Urinary bladder (tissue), 4 donors: ENCODE measurements around the gene MBOAT7. TPM values are rescaled to one million over a fixed set of nuclear protein-coding genes. Genes with fewer than 3 reads are reported as not detected.
"Not testable (repeated sequence)": the region's sequence is repeated elsewhere in the genome, so short reads cannot be mapped to it uniquely, and the experiment has no call there.

Source experiments
- DNase-seq: peaks from one replicate; pipeline ENCODE4 v3.0.0-alpha.2; 2015; ENCODE audit errors: extremely low spot score
- H3K27ac ChIP-seq: one replicate; pipeline ENCODE4 v1.5.1; 2013; ENCODE audit warnings: low read depth, mild to moderate bottlenecking, moderate library complexity
- H3K36me3 ChIP-seq: one replicate; pipeline ENCODE4 v1.6.1; 2013; ENCODE audit warnings: mild to moderate bottlenecking, moderate library complexity; ENCODE audit not compliant: insufficient read depth
- H3K4me1 ChIP-seq: one replicate; pipeline ENCODE4 v1.6.1; 2013; ENCODE audit warnings: mild to moderate bottlenecking, moderate library complexity; ENCODE audit not compliant: insufficient read depth
- H3K4me3 ChIP-seq: one replicate; pipeline ENCODE4 v1.5.1; 2013; ENCODE audit warnings: low read depth, low read length
- WGBS: extraction: QIAGEN DNeasy Blood & Tissue Kit; methylation state at CpG from one replicate; pipeline ENCODE4 v1.1.7; 2013; 5-methylcytosine and 5-hydroxymethylcytosine counted together
- polyA plus RNA-seq: library from polyadenylated mRNA; stranded (reverse); fragments of 200-250 nt; gene quantifications from one replicate; pipeline ENCODE4 v1.2.3, GENCODE V29; 2013
- total RNA-seq: library from RNA; depleted of rRNA; stranded (reverse); fragments of >200 nt; gene quantifications from one replicate; pipeline ENCODE4 v1.2.3, GENCODE V29; 2014
- donor health status: healthy with polysubstance abuse.
- donor health status: healthy.

The MBOAT7 gene
- total and polyA plus RNA-seq, 2 donors: 22.9 to 69.7 TPM

DNA sequence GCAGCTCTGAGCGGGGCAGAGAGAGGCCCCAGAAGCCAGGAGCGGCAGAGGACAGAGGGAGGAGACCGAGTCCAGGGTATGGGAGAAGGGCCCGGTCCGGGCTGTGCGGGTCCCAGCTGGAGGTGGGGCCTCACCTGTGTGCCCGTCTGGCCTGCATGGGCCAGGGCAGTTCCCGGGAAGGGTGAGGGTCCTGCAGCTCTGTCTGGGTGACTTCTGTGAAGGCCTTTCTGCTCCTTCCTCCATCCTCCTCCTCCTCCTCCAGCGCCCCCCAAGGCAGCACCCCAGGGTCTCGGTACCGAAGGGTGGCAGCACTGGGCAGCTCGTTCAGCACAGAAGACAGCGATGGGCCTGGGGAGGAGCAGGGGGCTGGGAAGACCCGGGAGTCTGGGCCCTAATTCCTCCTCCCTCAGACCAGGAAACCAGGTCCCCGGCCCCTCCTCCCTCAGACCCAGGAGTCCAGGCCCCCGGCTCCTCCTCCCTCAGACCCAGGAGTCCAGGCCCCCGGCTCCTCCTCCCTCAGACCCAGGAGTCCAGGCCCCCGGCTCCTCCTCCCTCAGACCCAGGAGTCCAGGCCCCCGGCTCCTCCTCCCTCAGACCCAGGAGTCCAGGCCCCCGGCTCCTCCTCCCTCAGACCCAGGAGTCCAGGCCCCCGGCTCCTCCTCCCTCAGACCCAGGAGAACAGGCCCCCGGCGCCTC, 17.5 kb downstream of the MBOAT7 start:
- H3K36me3 ChIP-seq, H3K27ac ChIP-seq, H3K4me3 ChIP-seq, H3K4me1 ChIP-seq, DNase-seq: not testable (repeated sequence)
- WGBS: 65% methylated on average over 19 of the region's 23 CpGs

DNA sequence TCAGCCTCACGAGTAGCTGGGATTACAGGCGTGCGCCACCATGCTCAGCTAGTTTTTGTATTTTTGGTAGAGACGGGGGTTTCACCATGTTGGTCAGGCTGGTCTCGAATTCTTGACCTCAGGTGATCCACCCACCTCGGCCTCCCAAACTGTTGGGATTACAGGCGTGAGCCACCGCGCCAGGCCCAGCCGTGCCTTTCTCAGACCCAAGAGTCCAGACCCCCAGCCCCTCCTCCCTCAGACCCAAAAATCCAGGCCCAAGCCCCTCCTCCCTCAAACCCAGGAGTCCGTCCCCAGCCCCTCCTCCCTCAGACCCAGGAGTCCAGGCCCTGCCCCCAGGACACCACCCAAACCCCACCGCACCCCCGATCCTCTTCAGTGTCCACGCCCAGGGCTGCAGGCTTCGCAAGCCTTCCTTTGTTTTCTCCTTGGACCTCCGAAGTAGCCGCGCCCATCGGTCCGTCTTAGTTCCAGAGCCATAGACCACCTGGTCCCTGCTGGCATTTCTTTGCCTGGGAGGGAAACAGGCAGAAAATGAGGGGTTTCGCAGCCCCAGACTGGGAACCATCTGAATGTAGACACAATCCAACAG, 20.1 kb downstream of the MBOAT7 start:
- Histone ChIP-seq H3K36me3 (no peaks in the 10 kb centered on the region), H3K4me1 (no peaks in the 10 kb centered on the region), H3K4me3 (no peak overlapping the region), H3K27ac (no peak overlapping the region)
- WGBS: 85% methylated on average over 21 of the region's 21 CpGs
- no peak for DNase-seq

DNA sequence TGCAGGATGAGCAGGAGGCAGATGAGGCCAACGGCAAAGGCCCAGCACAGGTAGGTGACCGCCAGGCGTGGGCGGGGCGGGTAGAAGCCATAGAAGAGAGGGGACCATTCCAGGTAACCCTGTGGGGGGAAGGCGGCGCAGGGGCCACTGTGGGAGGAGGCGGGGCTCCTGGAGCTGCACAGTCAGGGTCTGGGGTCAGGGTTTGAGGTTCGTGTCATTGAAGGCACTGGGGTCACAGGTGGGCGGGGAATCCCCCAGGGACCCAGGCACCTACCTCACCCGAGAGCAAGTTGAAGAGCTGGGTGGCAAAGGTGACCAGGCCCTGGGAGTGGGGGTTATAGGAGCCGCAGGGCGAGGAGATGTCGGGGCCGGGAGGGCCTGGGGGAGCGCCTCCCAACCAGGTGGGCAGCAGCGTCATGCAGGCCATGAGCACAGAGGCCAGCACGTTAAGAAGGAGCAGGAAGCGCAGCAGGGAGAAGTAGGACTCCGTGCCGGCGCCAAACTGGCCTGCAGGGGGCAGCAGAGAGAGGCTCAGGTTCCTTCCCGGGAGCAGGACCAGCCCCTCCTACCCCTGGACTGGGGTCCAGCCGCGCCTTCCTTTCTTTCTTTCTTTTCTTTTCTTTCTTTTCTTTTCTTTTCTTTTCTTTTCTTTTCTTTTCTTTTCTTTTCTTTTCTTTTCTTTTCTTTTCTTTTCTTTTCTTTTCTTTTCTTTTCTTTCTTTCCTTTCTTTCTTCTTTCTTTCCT, 21.0 kb downstream of the MBOAT7 start:
- Histone ChIP-seq H3K27ac (no peak overlapping the region), H3K4me3 (no peak overlapping the region), H3K4me1 (no peaks in the 10 kb centered on the region), H3K36me3 (no peaks in the 10 kb centered on the region)
- WGBS: 27% methylated on average over 25 of the region's 25 CpGs
- DNase-seq: no peak

DNA sequence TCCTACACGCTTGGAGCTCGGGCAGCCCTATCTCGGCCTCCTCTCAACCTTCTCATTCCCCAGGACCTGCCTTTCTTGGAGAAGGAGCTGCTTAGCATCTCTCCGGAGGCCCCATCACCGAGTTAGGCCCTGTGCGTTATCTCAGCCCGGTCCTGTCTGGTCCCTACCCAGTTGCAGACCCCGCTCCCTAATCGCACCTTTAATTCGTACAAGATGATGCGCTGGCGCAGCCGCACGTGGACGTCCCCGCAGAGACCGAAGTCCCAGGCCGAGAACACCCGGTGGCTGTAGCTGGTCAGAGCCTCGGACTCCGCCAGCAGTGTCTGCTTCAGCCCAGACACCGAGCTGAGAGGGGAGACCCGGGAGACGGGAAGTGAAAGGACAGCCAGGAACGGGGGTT, 24.2 kb downstream of the MBOAT7 start:
- no peak overlapping the region for H3K4me3 ChIP-seq
- DNase-seq: no peak
- WGBS: 90% methylated on average over 25 of the region's 25 CpGs
- H3K36me3 ChIP-seq: no peaks in the 10 kb centered on the region
- no peak overlapping the region for H3K27ac ChIP-seq
- no peaks in the 10 kb centered on the region for H3K4me1 ChIP-seq

DNA sequence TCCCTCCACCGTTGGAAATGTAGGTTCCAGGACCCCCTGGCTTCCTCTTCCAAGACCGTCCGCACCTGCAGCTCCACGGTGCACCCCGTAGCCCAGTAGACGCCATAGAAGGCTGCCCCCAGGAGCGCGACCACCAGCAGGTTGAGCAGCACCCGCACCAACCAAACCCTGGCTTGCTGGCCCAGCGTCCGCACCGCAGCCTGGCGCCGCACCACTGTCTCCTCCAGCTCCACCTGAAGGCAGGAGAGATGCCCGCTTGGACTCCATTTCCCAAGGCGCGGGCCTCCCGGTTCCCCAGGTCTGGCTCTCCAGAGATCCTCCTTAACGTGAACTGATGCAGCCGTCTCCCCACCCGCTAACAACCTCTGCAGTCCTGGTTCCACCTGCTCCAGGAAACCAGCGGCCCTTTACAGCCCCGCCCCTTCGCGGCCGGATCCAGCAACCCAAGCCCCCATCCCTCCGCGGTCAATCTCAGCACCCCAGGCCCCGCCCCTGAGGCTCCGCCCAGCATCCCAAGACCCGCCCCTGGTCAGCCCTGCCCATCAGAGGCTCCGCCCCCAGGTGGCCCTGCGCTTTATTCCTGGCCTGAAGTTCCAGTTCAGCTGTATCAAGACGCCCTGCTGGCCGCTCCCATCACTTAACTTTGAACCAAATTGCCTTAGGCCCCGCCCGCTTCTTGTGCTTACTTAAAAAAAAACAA, 24.9 kb downstream of the MBOAT7 start:
- Histone ChIP-seq H3K36me3 (no peaks in the 10 kb centered on the region), H3K4me3 (no peak overlapping the region)

DNA sequence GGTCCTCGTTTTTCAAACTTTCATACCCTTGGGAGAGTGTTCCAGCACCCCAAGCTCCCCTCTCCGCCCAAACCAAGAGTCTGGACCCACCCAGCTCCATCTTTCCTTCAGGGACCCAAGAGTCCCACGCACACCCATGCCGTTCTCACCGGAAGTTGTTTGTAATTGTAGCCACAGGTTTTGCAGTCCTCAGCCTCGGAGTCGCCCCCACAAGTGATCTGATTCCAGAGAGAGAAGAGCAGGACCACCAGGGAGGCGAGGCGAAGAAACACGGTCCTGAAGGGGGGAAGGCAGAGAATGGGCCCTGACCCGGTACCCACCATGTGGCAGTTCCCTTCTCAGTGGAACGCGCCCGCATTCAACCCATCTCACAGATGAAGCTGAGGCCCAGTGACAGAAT, 26.5 kb downstream of the MBOAT7 start:
- H3K36me3 ChIP-seq: no peaks in the 10 kb centered on the region
- DNase-seq: no peak
- WGBS: 65% methylated on average over 14 of the region's 14 CpGs
- H3K4me3 ChIP-seq: no peak overlapping the region
- H3K4me1 ChIP-seq: no peaks in the 10 kb centered on the region
- no peak overlapping the region for H3K27ac ChIP-seq

More for the DNA sequence above, 24.9 kb downstream of the MBOAT7 start:
- 10% methylated on average over 37 of the region's 37 CpGs for WGBS
- Histone ChIP-seq H3K4me1 (no peaks in the 10 kb centered on the region), H3K27ac (no peak overlapping the region)
- DNase-seq: no peak

DNA sequence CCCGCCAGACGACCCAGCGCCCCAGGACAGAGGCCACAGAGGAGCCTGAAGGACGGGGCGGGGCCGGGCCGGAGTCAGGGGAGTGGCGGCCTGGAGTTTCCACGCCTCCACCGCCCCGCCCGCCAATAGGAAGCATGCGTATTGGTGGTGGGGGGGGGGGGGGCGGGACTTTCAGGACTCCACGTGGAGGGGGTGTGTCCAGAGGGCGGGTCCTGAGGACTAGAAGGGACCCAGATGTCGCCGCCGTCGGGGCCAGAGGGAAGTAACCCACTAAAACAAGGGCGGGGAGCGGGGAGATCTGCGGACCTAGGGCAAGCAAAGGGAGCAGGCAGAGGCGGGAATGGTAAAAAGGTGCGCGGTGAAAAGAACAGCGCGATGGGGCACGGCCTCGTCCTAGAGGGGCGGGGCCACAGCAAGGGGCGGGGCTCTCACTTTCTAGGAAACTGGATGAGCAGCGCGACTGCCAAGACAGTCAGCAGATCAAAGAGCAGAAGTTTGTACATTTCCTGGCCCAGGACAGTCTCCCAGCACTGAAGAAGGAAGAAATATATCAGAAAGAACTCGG, 27.1 kb downstream of the MBOAT7 start:
- WGBS: 3% methylated on average over 35 of the region's 35 CpGs
- DNase-seq: no peak
- Histone ChIP-seq H3K4me1 (no peaks in the 10 kb centered on the region), H3K4me3 (peak overlapping the region; percentile 24), H3K27ac (no peak overlapping the region), H3K36me3 (no peaks in the 10 kb centered on the region)

DNA sequence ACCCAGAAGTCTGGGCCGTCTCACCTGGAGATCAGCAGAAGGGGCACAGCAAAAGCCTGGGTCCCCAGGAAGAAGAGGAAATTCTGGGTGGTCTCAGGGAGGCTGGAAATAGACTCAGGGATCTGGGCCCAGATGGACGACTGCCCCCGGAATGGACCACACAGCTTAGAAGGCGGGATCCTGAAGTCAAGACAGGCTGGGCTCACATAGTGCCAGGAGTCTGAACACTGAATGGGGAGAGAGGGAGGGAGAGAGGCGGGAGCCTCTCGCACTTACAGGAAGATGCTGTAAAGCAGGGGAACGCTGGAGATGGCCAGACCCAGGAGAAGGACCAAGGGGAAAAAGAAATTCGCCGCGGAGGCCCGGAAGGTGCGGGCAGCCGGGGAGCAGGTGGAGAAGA, 28.5 kb downstream of the MBOAT7 start:
- H3K27ac ChIP-seq: no peak overlapping the region
- no peaks in the 10 kb centered on the region for H3K4me1 ChIP-seq
- no peak for DNase-seq
- peaks cover 2% of the 10 kb centered on the region for H3K36me3 ChIP-seq
- no peak overlapping the region for H3K4me3 ChIP-seq
- 36% methylated on average over 13 of the region's 13 CpGs for WGBS

DNA sequence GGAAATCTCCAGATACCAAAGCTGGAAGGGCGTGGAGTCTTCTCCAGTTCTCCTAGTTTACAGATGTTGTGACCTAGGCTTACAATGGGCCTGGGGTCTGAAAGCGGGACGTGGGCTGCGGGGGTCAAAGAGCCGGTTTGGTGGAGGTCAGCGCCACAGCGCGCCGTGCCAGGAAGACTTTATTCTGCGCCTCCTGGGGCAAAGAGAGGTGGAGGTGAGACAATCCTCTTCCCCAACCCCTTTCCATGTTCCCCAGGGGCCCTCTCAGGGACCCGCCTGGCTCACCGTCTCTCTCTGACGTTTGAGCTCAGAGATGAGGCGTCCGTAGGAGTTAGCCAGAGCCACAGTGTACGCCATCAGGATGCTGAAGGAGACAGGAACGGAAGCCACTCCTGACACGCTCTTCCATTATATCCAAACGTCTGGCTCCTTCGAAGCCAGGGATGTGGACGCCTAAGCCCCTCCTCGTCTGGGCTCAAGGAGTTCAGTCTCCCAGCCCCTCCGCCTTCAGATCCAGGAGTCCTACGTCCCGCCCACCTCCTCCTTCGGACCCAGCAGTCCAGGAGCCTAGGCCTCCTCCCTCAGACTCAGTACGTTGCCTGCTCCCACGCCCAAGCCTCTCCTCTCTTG, 29.1 kb downstream of the MBOAT7 start:
- Histone ChIP-seq H3K4me3 (peak overlapping the region; percentile 27), H3K4me1 (no peaks in the 10 kb centered on the region), H3K36me3 (peaks cover 2% of the 10 kb centered on the region), H3K27ac (peak overlapping the region; percentile 61)
- no peak for DNase-seq
- WGBS: 2% methylated on average over 28 of the region's 28 CpGs

DNA sequence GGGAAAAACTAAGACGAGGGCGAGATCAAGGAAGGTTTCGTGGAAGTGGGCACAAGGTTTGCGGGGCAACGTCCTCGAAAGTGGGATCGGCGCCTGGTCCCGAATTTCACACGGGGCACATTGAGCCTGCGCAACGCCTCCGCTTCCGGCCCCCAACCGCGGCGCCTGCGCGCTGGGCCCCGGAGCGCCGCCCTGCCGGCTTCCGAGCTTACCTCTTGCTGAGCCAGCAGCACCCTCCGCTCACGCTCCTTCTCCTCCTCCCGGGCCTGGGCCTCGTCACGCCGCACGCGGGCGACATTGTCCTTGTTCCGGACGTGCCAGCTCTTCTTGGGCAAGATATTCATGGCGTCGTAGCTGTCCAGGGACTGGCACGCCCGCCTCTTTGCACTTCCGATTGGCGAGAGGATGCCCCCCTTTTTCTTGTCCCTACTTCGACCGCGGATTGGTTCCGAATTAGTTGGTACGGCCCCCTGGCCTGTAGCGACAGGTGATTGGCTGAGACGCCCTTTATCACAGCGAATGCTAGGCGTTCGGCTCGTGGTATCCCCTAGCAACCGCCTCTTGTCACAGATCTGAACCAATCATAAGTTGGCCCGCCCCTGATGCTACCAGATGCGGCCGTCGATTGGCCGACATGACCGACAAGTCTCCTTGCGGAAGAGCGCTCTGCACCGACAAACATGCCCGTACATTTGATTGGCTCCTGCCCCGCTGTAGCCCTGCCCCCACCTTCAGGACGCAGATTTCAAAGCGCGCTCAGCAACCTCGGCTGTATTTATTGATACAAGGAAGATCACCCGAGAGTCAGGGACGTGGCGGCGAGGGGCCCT, 29.8 kb downstream of the MBOAT7 start, which contains the start of gene LENG1:
Gene LENG1 (minus strand): TSS at position 370 of the 830 bp plus-strand sequence. CDS start 26 bp downstream, at position 344.
- Histone ChIP-seq H3K4me3 (peak within 1 kb of the TSS; percentile 43), H3K27ac (peak within 1 kb of the TSS; percentile 93), H3K4me1 (no peaks in the 10 kb centered on the region), H3K36me3 (peaks cover 6% of the 10 kb centered on the region)
- WGBS: under 1% methylated on average over 72 of the region's 72 CpGs
- DNase-seq: peak; percentile 100

DNA sequence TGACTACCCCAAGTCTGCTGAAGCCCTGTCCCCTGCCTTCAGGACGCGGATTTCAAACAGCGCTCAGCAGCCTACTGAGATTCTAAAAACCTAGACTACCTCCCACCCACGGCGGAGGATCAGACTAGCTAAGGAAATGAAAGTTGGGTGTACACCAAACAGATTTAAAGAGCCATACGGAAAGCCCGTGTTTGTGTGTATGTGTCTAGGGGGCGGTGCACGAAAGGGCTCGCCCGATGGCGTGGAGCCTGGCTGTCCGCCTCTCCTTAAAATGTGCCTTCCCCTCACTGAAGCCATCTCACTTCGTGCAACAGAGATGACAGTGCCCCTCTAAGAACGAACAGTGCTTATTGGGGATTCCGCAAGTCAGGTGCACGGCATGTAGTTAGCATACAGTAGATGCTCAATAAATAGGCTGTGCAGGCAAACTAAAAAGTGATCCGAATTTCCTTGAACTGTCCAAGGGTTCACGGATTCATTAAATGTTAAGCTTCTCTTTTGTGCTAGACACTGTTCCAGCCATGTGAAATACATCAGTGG, 30.5 kb downstream of the MBOAT7 start:
- WGBS: 9% methylated on average over 19 of the region's 19 CpGs
- peak overlapping the region; percentile 93 for H3K27ac ChIP-seq
- H3K4me3 ChIP-seq: peak overlapping the region; percentile 43
- peaks cover 6% of the 10 kb centered on the region for H3K36me3 ChIP-seq
- no peaks in the 10 kb centered on the region for H3K4me1 ChIP-seq
- no peak for DNase-seq

DNA sequence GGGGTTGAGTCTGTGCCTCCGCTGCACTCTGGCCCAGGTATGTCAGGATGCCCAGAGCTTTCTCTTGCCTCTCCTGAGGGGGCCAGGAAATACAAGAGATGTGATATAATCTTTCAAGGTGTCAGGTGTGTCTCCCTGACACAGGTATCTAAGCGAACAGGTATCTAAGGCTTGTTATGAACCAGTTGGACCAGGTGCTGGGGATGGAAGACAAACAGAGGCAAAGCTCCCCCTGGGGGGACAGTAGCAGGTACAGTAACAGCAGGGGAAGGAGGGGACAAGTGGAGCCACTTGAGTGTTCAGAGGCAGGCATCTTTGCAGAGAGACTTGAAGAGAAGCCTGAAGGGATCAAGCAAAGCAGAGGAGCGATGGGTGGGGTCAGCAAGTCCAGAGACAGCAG, 32.4 kb downstream of the MBOAT7 start:
- Histone ChIP-seq H3K36me3 (peaks cover 12% of the 10 kb centered on the region), H3K27ac (no peak overlapping the region), H3K4me1 (no peaks in the 10 kb centered on the region), H3K4me3 (no peak overlapping the region)
- 91% methylated on average over 3 of the region's 3 CpGs for WGBS
- DNase-seq: no peak
